ENCODE measurements around the gene COL6A2.

- TF ChIP-seq POLR2A (IDR thresholded peaks at IDR 0.05) (no peak), CTCF (IDR thresholded peaks at IDR 0.05) (no peak)
These were observed 21.3 kb downstream of the COL6A2 start for GRCh38 chr21:46119144-46119636.

Data from uterus (tissue), 2 donors.